ENCODE results near the gene DUSP2.

DNA sequence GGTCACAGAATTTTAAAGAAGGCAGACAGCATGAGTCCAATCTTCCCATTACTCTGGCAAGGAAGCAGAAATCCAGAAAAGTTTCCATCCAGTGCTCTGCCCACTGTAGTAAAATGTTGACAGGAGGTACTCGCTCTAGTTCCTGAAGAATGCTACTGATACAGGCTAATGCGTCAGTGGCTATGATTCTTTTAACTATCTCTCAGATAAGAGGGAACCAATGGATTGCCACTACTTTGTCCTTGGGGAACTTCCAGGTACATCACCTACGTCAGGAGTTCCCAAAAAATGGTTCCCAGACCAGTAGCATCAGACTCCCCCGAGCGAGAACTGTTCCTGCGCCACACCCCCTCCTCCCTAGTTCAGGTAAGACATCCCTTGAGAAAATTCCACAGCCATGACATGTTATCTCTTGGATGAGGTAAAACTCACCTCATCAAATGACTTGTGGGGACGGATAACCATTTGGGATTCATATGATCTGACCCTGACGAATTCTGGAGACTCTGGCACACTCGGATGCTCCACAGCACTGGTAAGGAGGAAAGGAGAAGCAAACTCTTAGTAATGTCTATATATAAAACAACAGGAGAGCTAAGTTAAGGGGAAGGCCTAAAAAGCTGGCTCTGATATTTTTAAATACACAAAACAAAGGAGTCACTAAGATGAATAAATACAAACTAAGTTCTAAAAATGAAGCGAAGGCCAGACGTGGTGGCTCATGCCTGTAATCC is 46.9 kb upstream of the DUSP2 start:
- TF ChIP-seq POLR2A (IDR thresholded peaks at IDR 0.05; ENCODE audit: low read length) (no peak), GATA1 (IDR thresholded peaks at IDR 0.05; ENCODE audit: low read depth, low read length) (no peak)
